Nasal cavity respiratory epithelium epithelial cell of viscerocranial mucosa (primary cell): ENCODE measurements around the gene RIPPLY2. TPM values are rescaled to one million over a fixed set of nuclear protein-coding genes. Genes with fewer than 3 reads are reported as not detected.

ENCODE experiments used
- total RNA-seq: library from RNA; depleted of rRNA; stranded (reverse); fragments of >200 nt; gene quantifications from 2 replicates; pipeline ENCODE4 v1.2.3, GENCODE V29; 2014

Gene RIPPLY2
- 0.64 TPM in 1 of 2 replicates, not detected in the other for total RNA-seq

GRCh38 chr6:83853178-83854000, at the start of gene RIPPLY2:
RIPPLY2 (plus strand) TSS chr6:83853360; CDS start chr6:83853417, 57 bp downstream.

GRCh38 chr6:83859410-83860358, 6.5 kb downstream of the RIPPLY2 start, which contains the start of gene CYB5R4:
CYB5R4 (plus strand) TSS chr6:83859689; CDS start chr6:83859783, 94 bp downstream.

Other genes starting within 250 kb of the RIPPLY2 start
- gene SNAP91, start 144.3 kb upstream of the RIPPLY2 start, total RNA-seq = under 0.01 and 0.07 TPM in 2 replicates
- 5.8 and 8.5 TPM in 2 replicates for gene CYB5R4, start 6.3 kb downstream of the RIPPLY2 start, total RNA-seq
- gene MRAP2, start 180.4 kb downstream of the RIPPLY2 start, total RNA-seq = under 0.01 and 1.5 TPM in 2 replicates